Endothelial cell of umbilical vein (primary cell): ENCODE measurements around the gene CCDC102B. TPM values are rescaled to one million over a fixed set of nuclear protein-coding genes. Genes with fewer than 3 reads are reported as not detected.

Experiments
- BruUV-seq: library from RNA; stranded (reverse); fragments of 400-500 nt; replicated peaks from 2 replicates; lab custom pipeline; 2021; lab: Mats Ljungman, UMichigan
- CTCF ChIA-PET: fragments of 300-600, 350-600 bp; sonication (Branson Sonifier 250); formaldehyde crosslinking; loops from one replicate; lab custom pipeline; 2021; ENCODE audit warnings: antibody characterized with exemption, inconsistent platforms; lab: Charles Lee
- POLR2A ChIA-PET: fragments of 300-600, 350-600 bp; sonication (Branson Sonifier 250); formaldehyde crosslinking; loops from one replicate; lab custom pipeline; 2021; ENCODE audit warnings: antibody characterized with exemption, inconsistent platforms; lab: Charles Lee
- DNase-seq: peaks from one replicate; pipeline ENCODE4 v3.0.0-alpha.2; 2011; ENCODE audit warnings: low read depth, low spot score
- FAIRE-seq: peaks from 2 replicates; lab custom pipeline; 2011; peaks lifted over from hg19 to GRCh38; lab: Jason Lieb, UNC
- H2AFZ ChIP-seq: 2 replicates; pipeline ENCODE4 v1.6.0; 2012; ENCODE audit warnings: low read depth, low read length, control low read depth, inconsistent platforms
- H3K27ac ChIP-seq: 2 replicates; pipeline ENCODE4 v1.5.1; 2011; ENCODE audit warnings: low read depth, mild to moderate bottlenecking, control low read depth, low read length, moderate library complexity; ENCODE audit not compliant: insufficient read depth
- H3K27me3 ChIP-seq, 2 experiments: 2 replicates each; pipeline versions ENCODE4 v1.6.0 to v1.6.1; 2011; ENCODE audit warnings: low read length in 2 of 2, mixed read lengths in 1 of 2; ENCODE audit not compliant: control insufficient read depth in 2 of 2, insufficient read depth in 2 of 2
- H3K36me3 ChIP-seq, 2 experiments: 2 replicates in 1 of 2; 3 replicates in 1 of 2; pipeline ENCODE4 v1.5.1; 2011; ENCODE audit warnings: low read length in 2 of 2, mild to moderate bottlenecking in 1 of 2, moderate library complexity in 1 of 2; ENCODE audit not compliant: control insufficient read depth in 2 of 2, insufficient read depth in 2 of 2; ENCODE audit errors: extremely low read depth in 1 of 2
- H3K4me1 ChIP-seq: 3 replicates; pipeline ENCODE4 v1.5.1; 2011; ENCODE audit warnings: mild to moderate bottlenecking, low read length; ENCODE audit not compliant: control insufficient read depth, insufficient read depth; ENCODE audit errors: extremely low read depth
- H3K4me2 ChIP-seq: 2 replicates; pipeline ENCODE4 v1.6.1; 2011; ENCODE audit warnings: low read length, control low read depth, mixed read lengths; ENCODE audit not compliant: insufficient read depth
- H3K4me3 ChIP-seq, 3 experiments: fragments of 200-600 bp in 1 of 3; sonication (generic), shearing (Covaris generic) in 1 of 3; replicated peaks in 1 of 3; 2 replicates each; pipeline ENCODE4 v1.5.1; 2011 to 2016; ENCODE audit warnings: control low read depth in 3 of 3, low read length in 3 of 3, mild to moderate bottlenecking in 2 of 3, inconsistent platforms in 1 of 3, low read depth in 1 of 3, moderate library complexity in 1 of 3; ENCODE audit not compliant: insufficient read depth in 1 of 3
- H3K79me2 ChIP-seq: 2 replicates; pipeline ENCODE4 v1.6.0; 2012; ENCODE audit warnings: low read length, inconsistent platforms; ENCODE audit not compliant: control insufficient read depth, insufficient read depth
- H3K9ac ChIP-seq: replicated peaks from 2 replicates; pipeline ENCODE3; 2011; ENCODE audit warnings: low read length, control low read depth; ENCODE audit not compliant: insufficient read depth; ENCODE audit errors: extremely low read depth
- H3K9me1 ChIP-seq: replicated peaks from 3 replicates; pipeline ENCODE4 v1.6.0; 2011; ENCODE audit warnings: mild to moderate bottlenecking, low read length; ENCODE audit not compliant: control insufficient read depth, insufficient read depth; ENCODE audit errors: extremely low read depth
- H3K9me3 ChIP-seq: replicated peaks from 2 replicates; pipeline ENCODE4 v1.5.1; 2012; ENCODE audit warnings: low read length, inconsistent platforms; ENCODE audit not compliant: control insufficient read depth, insufficient read depth
- H4K20me1 ChIP-seq: replicated peaks from 2 replicates; pipeline ENCODE3; 2011; ENCODE audit warnings: mild to moderate bottlenecking, low read length; ENCODE audit not compliant: control insufficient read depth, insufficient read depth; ENCODE audit errors: extremely low read depth
- CTCF ChIP-seq, 2 donors: IDR thresholded peaks; 1 replicate in 1 of 2; 2 replicates in 1 of 2; pipeline ENCODE4 v1.5.1; 2011; ENCODE audit warnings: low read length in 2 of 2, mild to moderate bottlenecking in 2 of 2, moderate library complexity in 2 of 2, control low read depth in 1 of 2, inconsistent platforms in 1 of 2, low read depth in 1 of 2; ENCODE audit not compliant: insufficient read depth in 1 of 2; ENCODE audit errors: extremely low read depth in 1 of 2
- EZH2 ChIP-seq: IDR thresholded peaks from 2 replicates; pipeline ENCODE4 v1.6.1; 2012; ENCODE audit warnings: borderline replicate concordance, low read depth, mild to moderate bottlenecking, moderate library complexity, low read length, inconsistent platforms; ENCODE audit not compliant: severe bottlenecking
- FOS ChIP-seq: IDR thresholded peaks from 2 replicates; pipeline ENCODE4 v1.6.1; 2011; ENCODE audit warnings: mild to moderate bottlenecking, low read length, moderate library complexity, borderline replicate concordance; ENCODE audit not compliant: insufficient read depth
- GATA2 ChIP-seq: IDR thresholded peaks from 2 replicates; pipeline ENCODE4 v1.7.0; 2011; ENCODE audit warnings: low read depth, mild to moderate bottlenecking, moderate library complexity, mixed read lengths, low read length; ENCODE audit not compliant: insufficient read length, insufficient read depth
- JUN ChIP-seq: IDR thresholded peaks from 2 replicates; pipeline ENCODE4 v1.6.1; 2011; ENCODE audit warnings: borderline replicate concordance, low read depth; ENCODE audit not compliant: insufficient read length, insufficient read depth
- MAX ChIP-seq: IDR thresholded peaks from 2 replicates; pipeline ENCODE4 v1.6.1; 2011; ENCODE audit not compliant: insufficient read depth, insufficient read length
- MYC ChIP-seq: IDR thresholded peaks from one replicate; pipeline ENCODE4 v1.6.1; 2011; ENCODE audit warnings: mild to moderate bottlenecking, low read depth, low read length
- POLR2A ChIP-seq: IDR thresholded peaks from 2 replicates; pipeline ENCODE4 v1.6.1; 2012; ENCODE audit warnings: low read depth, mild to moderate bottlenecking, control low read depth, low read length
- POLR2AphosphoS5 ChIP-seq: IDR thresholded peaks from 2 replicates; pipeline ENCODE4 v1.6.1; 2012; ENCODE audit warnings: low read depth, mild to moderate bottlenecking, control low read depth, low read length, moderate library complexity; ENCODE audit not compliant: insufficient read depth
- dilution Hi-C: fragments of 300-500 bp; cut with MboI; formaldehyde crosslinking; loops from one replicate; pipeline ENCODE4 v1.15.0; 2019; ENCODE audit warnings: low sequenced_read_pairs; ENCODE audit not compliant: extremely low pct_ligation_motif_present
- intact Hi-C: fragments of 100-400 bp; cut with micrococcal nuclease; formaldehyde crosslinking; loops from one replicate; pipeline ENCODE4 v1.10.0; 2022
- polyA plus RNA-seq, 4 experiments: library from polyadenylated mRNA; depleted of rRNA in 3 of 4; stranded (reverse) in 3 of 4; unstranded in 1 of 4; fragments of >200 nt; gene quantifications; 2 replicates each; pipeline versions ENCODE4 v1.2.1 to v1.2.3, GENCODE V29; 2011 to 2012; ENCODE audit warnings: missing spikeins in 1 of 4
- total RNA-seq: library from RNA; stranded (reverse); gene quantifications from 2 replicates; pipeline ENCODE4 v1.2.3, GENCODE V29; 2021

Gene CCDC102B
- total and polyA plus RNA-seq, 2 donors (not counting 3 experiments of a cell fraction or from before 2014, with no cell fraction given), result 0.21 to 0.62 TPM

- no peak for DNase-seq
- FAIRE-seq, result no peak
- no peaks in the 10 kb centered on the region for H3K79me2 ChIP-seq
- dilution Hi-C loops, result no loop called here
- no peak overlapping the region for H3K4me3 ChIP-seq
- H3K4me2 ChIP-seq, result no peak overlapping the region
- POLR2A ChIA-PET, result no interaction called here
- CTCF ChIA-PET, result interaction anchor here (0.8 kb wide), 1 partner anchor 15 kb away, joined by 3 read pairs; no protein-coding TSS in a partner anchor
- no peak overlapping the region for H3K27ac ChIP-seq
- no peak overlapping the region for H3K9ac ChIP-seq
- H3K36me3 ChIP-seq, result no peaks in the 10 kb centered on the region
- no peaks in the 10 kb centered on the region for H3K27me3 ChIP-seq
- H4K20me1 ChIP-seq, result no peaks in the 10 kb centered on the region
- no TSS peak for BruUV-seq
- TF ChIP-seq POLR2AphosphoS5 (no peak), GATA2 (no peak), POLR2A (no peak), MAX (no peak), JUN (no peak), CTCF (IDR thresholded peaks at IDR 0.05; ENCODE audit: extremely low read depth in 1 of 2, insufficient read depth in 1 of 2, low read depth in 1 of 2, low read length in 2 of 2) (no peak), FOS (no peak), EZH2 (no peak), MYC (no peak)
- no peak overlapping the region for H2AFZ ChIP-seq
- intact Hi-C loops, result no loop called here
- no peaks in the 10 kb centered on the region for H3K9me3 ChIP-seq
- no peaks in the 10 kb centered on the region for H3K4me1 ChIP-seq
- H3K9me1 ChIP-seq, result no peaks in the 10 kb centered on the region
Measured at GRCh38 chr18:68997845-68998244, 200.0 kb downstream of the CCDC102B start.
